Measurements from ENCODE around the gene ASB9. TPM values are rescaled to one million over a fixed set of nuclear protein-coding genes. Genes with fewer than 3 reads are reported as not detected.

ASB9 gene
- total RNA-seq, 3 donors from 2014 or later (not counting 1 experiment from before 2014, with no cell fraction given): not detected

DNA sequence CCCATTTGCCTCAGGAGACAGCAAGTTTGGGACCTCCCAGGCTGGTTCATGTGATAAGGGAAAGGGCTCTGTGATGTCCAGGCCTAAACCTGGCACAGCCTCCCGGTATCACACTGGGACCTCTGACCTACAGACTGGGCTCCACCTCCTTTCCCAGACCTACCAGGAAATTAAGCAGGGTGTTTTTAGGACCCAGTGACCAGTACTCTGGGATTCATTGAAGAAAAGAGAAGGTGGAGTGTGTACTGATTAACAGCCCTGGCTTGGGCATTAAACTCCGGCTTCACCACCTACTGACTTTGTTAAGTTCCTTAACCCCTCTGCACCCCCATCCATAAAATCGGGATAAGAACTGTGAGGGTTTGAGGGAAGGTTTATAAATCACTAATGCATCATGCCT lies 28.6 kb downstream of the ASB9 start:
- Mint-ChIP-seq H3K9me3 (no peaks in the 10 kb centered on the region), H3K27ac (no peak overlapping the region), H3K36me3 (no peaks in the 10 kb centered on the region), H3K4me1 (no peaks in the 10 kb centered on the region), H3K27me3 (ENCODE audit: low read depth in 2 of 2) (no peaks in the 10 kb centered on the region), H3K4me3 (no peak overlapping the region)
- Histone ChIP-seq H3K27me3 (ENCODE audit: control insufficient read depth, insufficient read depth, low read length) (no peaks in the 10 kb centered on the region), H3K4me1 (ENCODE audit: control insufficient read depth, insufficient read depth, low read length) (no peaks in the 10 kb centered on the region), H3K4me3 (ENCODE audit: low read length) (no peak overlapping the region), H3K27ac (ENCODE audit: low read length) (no peak overlapping the region), H3K36me3 (ENCODE audit: control insufficient read depth, insufficient read depth, low read length) (no peaks in the 10 kb centered on the region), H3K9me3 (ENCODE audit: control insufficient read depth, insufficient read depth, low read length) (no peaks in the 10 kb centered on the region)
- no CpG with 5 or more reads among the region's 3 CpGs for WGBS (ENCODE audit: insufficient coverage)
- DNase-seq (no peak), ATAC-seq (no peak)
- TF ChIP-seq, protein P1, sequence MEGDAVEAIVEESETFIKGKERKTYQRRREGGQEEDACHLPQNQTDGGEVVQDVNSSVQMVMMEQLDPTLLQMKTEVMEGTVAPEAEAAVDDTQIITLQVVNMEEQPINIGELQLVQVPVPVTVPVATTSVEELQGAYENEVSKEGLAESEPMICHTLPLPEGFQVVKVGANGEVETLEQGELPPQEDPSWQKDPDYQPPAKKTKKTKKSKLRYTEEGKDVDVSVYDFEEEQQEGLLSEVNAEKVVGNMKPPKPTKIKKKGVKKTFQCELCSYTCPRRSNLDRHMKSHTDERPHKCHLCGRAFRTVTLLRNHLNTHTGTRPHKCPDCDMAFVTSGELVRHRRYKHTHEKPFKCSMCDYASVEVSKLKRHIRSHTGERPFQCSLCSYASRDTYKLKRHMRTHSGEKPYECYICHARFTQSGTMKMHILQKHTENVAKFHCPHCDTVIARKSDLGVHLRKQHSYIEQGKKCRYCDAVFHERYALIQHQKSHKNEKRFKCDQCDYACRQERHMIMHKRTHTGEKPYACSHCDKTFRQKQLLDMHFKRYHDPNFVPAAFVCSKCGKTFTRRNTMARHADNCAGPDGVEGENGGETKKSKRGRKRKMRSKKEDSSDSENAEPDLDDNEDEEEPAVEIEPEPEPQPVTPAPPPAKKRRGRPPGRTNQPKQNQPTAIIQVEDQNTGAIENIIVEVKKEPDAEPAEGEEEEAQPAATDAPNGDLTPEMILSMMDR (IDR thresholded peaks at IDR 0.05): no peak
- intact Hi-C loops (cut with micrococcal nuclease): no loop called here

DNA sequence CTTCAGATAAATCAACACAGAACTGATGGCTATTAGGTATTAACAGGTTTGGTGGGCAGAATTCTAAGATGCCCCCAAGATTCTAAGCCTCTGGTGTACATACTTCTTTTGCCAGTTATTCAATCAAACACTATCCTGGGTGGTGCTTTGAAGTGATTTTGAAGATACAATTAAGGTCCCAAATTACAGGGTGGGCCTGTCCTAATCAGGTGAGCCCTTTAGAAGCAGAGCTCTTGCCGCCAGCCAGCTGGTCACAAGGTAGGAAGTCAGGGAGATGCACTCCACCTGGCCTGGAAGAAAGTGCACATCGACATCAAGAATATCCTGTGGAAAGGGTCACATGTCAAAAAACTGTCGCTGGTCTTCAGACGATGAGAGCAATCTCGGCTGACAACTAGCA lies 29.5 kb downstream of the ASB9 start:
- Mint-ChIP-seq H3K4me1 (no peaks in the 10 kb centered on the region), H3K27ac (no peak overlapping the region), H3K4me3 (no peak overlapping the region), H3K36me3 (no peaks in the 10 kb centered on the region), H3K9me3 (no peaks in the 10 kb centered on the region), H3K27me3 (ENCODE audit: low read depth in 2 of 2) (peaks cover 0 to 2% of the 10 kb centered on the region in 2 donors)
- Histone ChIP-seq H3K27ac (ENCODE audit: low read length) (no peak overlapping the region), H3K4me3 (ENCODE audit: low read length) (no peak overlapping the region), H3K9me3 (ENCODE audit: control insufficient read depth, insufficient read depth, low read length) (no peaks in the 10 kb centered on the region), H3K36me3 (ENCODE audit: control insufficient read depth, insufficient read depth, low read length) (no peaks in the 10 kb centered on the region), H3K27me3 (ENCODE audit: control insufficient read depth, insufficient read depth, low read length) (no peaks in the 10 kb centered on the region), H3K4me1 (ENCODE audit: control insufficient read depth, insufficient read depth, low read length) (no peaks in the 10 kb centered on the region)
- TF ChIP-seq, protein P1 (IDR thresholded peaks at IDR 0.05): no peak
- ATAC-seq (no peak), DNase-seq (no peak)
- intact Hi-C loops (cut with micrococcal nuclease): no loop called here
- 96% methylated on average over 5 of the region's 5 CpGs for WGBS (ENCODE audit: insufficient coverage)

DNA sequence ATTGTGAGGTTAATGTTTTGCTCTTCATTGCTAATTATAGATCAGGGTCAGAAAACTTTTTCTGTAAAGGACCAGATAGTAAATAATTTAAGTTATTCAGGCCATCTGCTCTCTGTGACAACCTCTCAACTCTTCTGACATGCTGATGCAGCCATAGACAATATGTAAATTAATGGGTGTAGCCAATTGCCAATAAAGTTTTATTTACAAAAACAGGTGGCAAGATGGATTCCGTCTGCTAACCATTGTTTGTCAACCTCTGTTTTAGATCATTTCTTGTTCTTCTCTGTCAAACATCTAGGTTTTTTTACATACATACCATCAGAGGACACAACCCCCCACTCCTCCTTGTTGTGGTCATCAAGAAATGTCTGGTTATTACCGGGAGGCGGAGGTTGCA lies 33.7 kb downstream of the ASB9 start:
- Mint-ChIP-seq H3K4me1 (no peaks in the 10 kb centered on the region), H3K9me3 (no peaks in the 10 kb centered on the region), H3K36me3 (no peaks in the 10 kb centered on the region), H3K27ac (no peak overlapping the region), H3K4me3 (no peak overlapping the region), H3K27me3 (ENCODE audit: low read depth in 2 of 2) (peaks cover 0 to 14% of the 10 kb centered on the region in 2 donors)
- Histone ChIP-seq H3K4me3 (ENCODE audit: low read length) (no peak overlapping the region), H3K27ac (ENCODE audit: low read length) (no peak overlapping the region), H3K27me3 (ENCODE audit: control insufficient read depth, insufficient read depth, low read length) (no peaks in the 10 kb centered on the region), H3K4me1 (ENCODE audit: control insufficient read depth, insufficient read depth, low read length) (no peaks in the 10 kb centered on the region), H3K9me3 (ENCODE audit: control insufficient read depth, insufficient read depth, low read length) (no peaks in the 10 kb centered on the region), H3K36me3 (ENCODE audit: control insufficient read depth, insufficient read depth, low read length) (no peaks in the 10 kb centered on the region)
- intact Hi-C loops (cut with micrococcal nuclease): no loop called here
- ATAC-seq (no peak), DNase-seq (no peak)
- 95% methylated on average over 3 of the region's 3 CpGs for WGBS (ENCODE audit: insufficient coverage)
- TF ChIP-seq, protein P1 (IDR thresholded peaks at IDR 0.05): no peak

DNA sequence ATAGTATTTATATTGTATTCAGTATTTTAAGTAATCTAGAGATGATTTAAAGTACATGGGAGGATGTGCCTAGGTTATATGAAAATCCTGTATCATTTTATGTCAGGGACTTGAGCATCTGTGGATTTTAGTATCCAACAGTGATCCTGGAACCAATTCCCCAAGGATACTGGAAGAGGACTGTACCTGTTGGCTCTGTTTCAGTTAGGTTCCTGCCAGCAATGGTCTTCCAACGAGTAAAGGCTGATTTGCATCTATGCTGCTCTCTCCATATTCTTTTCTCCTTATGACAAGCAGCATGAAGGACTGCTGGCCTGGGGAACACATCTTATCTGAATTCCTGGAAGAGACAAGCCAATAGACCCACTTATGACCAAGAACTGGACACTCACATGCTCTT lies 34.9 kb downstream of the ASB9 start:
- no peaks in the 10 kb centered on the region for H3K9me3 ChIP-seq (ENCODE audit: control insufficient read depth, insufficient read depth, low read length)
- H3K27me3 ChIP-seq (ENCODE audit: control insufficient read depth, insufficient read depth, low read length): no peaks in the 10 kb centered on the region
- no peaks in the 10 kb centered on the region for H3K36me3 ChIP-seq (ENCODE audit: control insufficient read depth, insufficient read depth, low read length)
- no peak overlapping the region for H3K4me3 ChIP-seq (ENCODE audit: low read length)
- ATAC-seq (no peak), DNase-seq (no peak)
- H3K27ac ChIP-seq (ENCODE audit: low read length): no peak overlapping the region
- Mint-ChIP-seq H3K27me3 (ENCODE audit: low read depth in 2 of 2) (peaks cover 0 to 14% of the 10 kb centered on the region in 2 donors), H3K4me1 (no peaks in the 10 kb centered on the region), H3K36me3 (no peaks in the 10 kb centered on the region), H3K4me3 (no peak overlapping the region), H3K9me3 (no peaks in the 10 kb centered on the region), H3K27ac (no peak overlapping the region)
- no peaks in the 10 kb centered on the region for H3K4me1 ChIP-seq (ENCODE audit: control insufficient read depth, insufficient read depth, low read length)
- WGBS (ENCODE audit: insufficient coverage): 43% methylated on average over 1 of the region's 1 CpG
- intact Hi-C loops (cut with micrococcal nuclease): no loop called here
- TF ChIP-seq, protein P1 (IDR thresholded peaks at IDR 0.05): no peak
